HEK293 (cell line): ENCODE data around the gene LYSMD2.

Source experiments
- MYNN ChIP-seq: fragments of 450-650 bp; formaldehyde crosslinking; IDR thresholded peaks from 2 replicates; pipeline ENCODE4 v1.5.1; 2016; ENCODE audit warnings: missing biosample characterization, missing genetic modification characterization, borderline replicate concordance
- PRDM1 ChIP-seq: fragments of 450-650 bp; formaldehyde crosslinking; IDR thresholded peaks from 2 replicates; pipeline ENCODE4; 2016; ENCODE audit warnings: missing biosample characterization, missing genetic modification characterization
- SETDB1 ChIP-seq: IDR thresholded peaks from one replicate; pipeline ENCODE4 v1.6.1; 2017; ENCODE audit warnings: mild to moderate bottlenecking, low read length, moderate library complexity, mixed read lengths; ENCODE audit not compliant: insufficient read length
- TCF7L2 ChIP-seq: IDR thresholded peaks from 2 replicates; pipeline ENCODE4 v1.6.1; 2011; ENCODE audit warnings: low read depth, mild to moderate bottlenecking, inconsistent platforms, low read length, moderate library complexity, borderline replicate concordance
- ZNF501 ChIP-seq: fragments of 450-650 bp; formaldehyde crosslinking; IDR thresholded peaks from 2 replicates; pipeline ENCODE4 v1.5.1; 2016; ENCODE audit warnings: missing biosample characterization, missing genetic modification characterization
- ZNF558 ChIP-seq: fragments of 450-650 bp; formaldehyde crosslinking; IDR thresholded peaks from 2 replicates; pipeline ENCODE4 v1.5.1; 2016; ENCODE audit warnings: missing biosample characterization, missing genetic modification characterization
- ZNF654 ChIP-seq: fragments of 450-650 bp; formaldehyde crosslinking; IDR thresholded peaks from 2 replicates; pipeline ENCODE4 v1.5.1; 2016; ENCODE audit warnings: low read depth, missing biosample characterization, missing genetic modification characterization
- TF ChIP-seq, protein P1 (sequence below): fragments of 450-650 bp; formaldehyde crosslinking; IDR thresholded peaks from 2 replicates; pipeline ENCODE4 v1.5.1; 2016; ENCODE audit warnings: missing biosample characterization, missing genetic modification characterization
- TF ChIP-seq, protein P2 (sequence below): fragments of 450-650 bp; formaldehyde crosslinking; IDR thresholded peaks from 2 replicates; pipeline ENCODE4 v1.5.1; 2017; ENCODE audit warnings: missing biosample characterization, missing genetic modification characterization
- TF ChIP-seq, protein P3 (sequence below): fragments of 450-650 bp; formaldehyde crosslinking; IDR thresholded peaks from 2 replicates; pipeline ENCODE4 v1.5.1; 2016; ENCODE audit warnings: missing biosample characterization, missing genetic modification characterization, low read depth
- TF ChIP-seq, protein P4 (sequence below): fragments of 450-650 bp; formaldehyde crosslinking; IDR thresholded peaks from 2 replicates; pipeline ENCODE4 v1.5.1; 2016; ENCODE audit warnings: missing biosample characterization, missing genetic modification characterization

DNA sequence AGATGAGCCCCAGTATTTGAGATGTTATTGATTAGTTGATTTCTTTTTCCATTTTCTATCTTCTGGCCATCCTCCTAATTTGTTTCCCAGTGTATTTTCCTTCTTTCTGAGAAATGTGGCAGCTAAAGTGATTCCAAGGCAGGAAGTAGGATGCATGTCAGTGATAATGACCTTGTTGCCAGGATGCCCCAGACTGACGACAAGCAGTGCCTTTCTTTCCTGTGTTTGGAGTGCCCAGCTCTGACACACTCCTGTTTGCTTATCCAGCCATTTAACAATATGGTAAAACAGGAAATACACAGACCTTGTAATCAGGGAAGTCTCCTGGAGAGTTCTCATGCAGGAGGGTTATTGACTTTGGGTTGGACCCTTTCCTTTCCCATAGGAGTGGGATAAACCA, 34.3 kb upstream of the LYSMD2 start:
- TF ChIP-seq MYNN (tag by site-specific recombination) (no peak), SETDB1 (no peak), ZNF558 (tag by site-specific recombination) (no peak), PRDM1 (no peak), TCF7L2 (no peak), ZNF654 (no peak), ZNF501 (tag by site-specific recombination) (no peak)
- TF ChIP-seq, protein P1, sequence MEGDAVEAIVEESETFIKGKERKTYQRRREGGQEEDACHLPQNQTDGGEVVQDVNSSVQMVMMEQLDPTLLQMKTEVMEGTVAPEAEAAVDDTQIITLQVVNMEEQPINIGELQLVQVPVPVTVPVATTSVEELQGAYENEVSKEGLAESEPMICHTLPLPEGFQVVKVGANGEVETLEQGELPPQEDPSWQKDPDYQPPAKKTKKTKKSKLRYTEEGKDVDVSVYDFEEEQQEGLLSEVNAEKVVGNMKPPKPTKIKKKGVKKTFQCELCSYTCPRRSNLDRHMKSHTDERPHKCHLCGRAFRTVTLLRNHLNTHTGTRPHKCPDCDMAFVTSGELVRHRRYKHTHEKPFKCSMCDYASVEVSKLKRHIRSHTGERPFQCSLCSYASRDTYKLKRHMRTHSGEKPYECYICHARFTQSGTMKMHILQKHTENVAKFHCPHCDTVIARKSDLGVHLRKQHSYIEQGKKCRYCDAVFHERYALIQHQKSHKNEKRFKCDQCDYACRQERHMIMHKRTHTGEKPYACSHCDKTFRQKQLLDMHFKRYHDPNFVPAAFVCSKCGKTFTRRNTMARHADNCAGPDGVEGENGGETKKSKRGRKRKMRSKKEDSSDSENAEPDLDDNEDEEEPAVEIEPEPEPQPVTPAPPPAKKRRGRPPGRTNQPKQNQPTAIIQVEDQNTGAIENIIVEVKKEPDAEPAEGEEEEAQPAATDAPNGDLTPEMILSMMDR (tag by site-specific recombination): no peak
- TF ChIP-seq, protein P2, sequence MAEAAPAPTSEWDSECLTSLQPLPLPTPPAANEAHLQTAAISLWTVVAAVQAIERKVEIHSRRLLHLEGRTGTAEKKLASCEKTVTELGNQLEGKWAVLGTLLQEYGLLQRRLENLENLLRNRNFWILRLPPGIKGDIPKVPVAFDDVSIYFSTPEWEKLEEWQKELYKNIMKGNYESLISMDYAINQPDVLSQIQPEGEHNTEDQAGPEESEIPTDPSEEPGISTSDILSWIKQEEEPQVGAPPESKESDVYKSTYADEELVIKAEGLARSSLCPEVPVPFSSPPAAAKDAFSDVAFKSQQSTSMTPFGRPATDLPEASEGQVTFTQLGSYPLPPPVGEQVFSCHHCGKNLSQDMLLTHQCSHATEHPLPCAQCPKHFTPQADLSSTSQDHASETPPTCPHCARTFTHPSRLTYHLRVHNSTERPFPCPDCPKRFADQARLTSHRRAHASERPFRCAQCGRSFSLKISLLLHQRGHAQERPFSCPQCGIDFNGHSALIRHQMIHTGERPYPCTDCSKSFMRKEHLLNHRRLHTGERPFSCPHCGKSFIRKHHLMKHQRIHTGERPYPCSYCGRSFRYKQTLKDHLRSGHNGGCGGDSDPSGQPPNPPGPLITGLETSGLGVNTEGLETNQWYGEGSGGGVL: no peak
- TF ChIP-seq, protein P3, sequence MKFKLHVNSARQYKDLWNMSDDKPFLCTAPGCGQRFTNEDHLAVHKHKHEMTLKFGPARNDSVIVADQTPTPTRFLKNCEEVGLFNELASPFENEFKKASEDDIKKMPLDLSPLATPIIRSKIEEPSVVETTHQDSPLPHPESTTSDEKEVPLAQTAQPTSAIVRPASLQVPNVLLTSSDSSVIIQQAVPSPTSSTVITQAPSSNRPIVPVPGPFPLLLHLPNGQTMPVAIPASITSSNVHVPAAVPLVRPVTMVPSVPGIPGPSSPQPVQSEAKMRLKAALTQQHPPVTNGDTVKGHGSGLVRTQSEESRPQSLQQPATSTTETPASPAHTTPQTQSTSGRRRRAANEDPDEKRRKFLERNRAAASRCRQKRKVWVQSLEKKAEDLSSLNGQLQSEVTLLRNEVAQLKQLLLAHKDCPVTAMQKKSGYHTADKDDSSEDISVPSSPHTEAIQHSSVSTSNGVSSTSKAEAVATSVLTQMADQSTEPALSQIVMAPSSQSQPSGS (tag by site-specific recombination): no peak
- TF ChIP-seq, protein P4, sequence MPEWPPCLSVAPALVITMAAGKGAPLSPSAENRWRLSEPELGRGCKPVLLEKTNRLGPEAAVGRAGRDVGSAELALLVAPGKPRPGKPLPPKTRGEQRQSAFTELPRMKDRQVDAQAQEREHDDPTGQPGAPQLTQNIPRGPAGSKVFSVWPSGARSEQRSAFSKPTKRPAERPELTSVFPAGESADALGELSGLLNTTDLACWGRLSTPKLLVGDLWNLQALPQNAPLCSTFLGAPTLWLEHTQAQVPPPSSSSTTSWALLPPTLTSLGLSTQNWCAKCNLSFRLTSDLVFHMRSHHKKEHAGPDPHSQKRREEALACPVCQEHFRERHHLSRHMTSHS (tag by site-specific recombination): no peak
